ENCODE measurements around the gene SULF2.

Gene SULF2

DNA sequence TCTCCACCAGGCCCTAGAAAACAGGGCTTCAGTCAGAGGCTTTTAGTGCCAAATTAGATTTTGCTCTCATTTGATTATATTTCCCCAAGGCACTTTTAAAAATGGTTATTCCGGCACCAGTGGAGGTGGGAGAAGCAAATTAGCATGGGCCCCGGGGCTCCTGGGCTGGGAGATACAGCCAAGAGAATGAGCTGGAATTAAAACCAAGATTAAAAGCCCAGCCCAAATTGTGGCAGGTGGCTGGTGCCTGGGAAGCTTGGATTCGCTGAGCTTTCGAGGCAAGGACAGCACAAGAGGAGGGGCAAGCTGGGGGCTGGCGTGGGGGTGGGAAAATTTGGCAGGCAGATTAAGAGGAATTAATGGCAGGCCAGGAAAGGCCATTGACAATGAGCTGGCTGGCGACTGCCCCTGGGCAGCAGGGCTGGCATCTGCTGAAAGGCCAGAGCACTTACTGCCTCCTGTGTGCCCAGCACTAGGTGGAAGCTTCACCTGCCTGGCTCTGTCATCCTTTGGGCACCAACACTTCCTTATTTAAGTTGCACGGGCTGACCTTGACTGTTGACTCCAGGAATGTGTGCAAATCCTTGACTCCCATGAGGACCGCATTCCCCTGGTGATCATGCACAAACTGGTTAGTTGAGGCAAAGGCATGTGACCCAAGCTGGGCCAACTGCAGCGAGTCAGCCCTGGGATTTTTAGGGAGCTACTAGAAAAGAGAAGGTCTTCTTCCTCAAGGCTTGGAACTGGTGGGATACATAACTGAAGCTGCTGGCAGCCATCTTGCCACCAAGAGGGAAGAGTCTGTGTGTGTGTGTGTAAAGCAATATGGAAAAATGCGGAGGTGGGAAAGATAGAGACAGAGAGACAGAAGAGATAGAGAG, 76.1 kb downstream of the SULF2 start:
- DNase-seq: no peak

DNA sequence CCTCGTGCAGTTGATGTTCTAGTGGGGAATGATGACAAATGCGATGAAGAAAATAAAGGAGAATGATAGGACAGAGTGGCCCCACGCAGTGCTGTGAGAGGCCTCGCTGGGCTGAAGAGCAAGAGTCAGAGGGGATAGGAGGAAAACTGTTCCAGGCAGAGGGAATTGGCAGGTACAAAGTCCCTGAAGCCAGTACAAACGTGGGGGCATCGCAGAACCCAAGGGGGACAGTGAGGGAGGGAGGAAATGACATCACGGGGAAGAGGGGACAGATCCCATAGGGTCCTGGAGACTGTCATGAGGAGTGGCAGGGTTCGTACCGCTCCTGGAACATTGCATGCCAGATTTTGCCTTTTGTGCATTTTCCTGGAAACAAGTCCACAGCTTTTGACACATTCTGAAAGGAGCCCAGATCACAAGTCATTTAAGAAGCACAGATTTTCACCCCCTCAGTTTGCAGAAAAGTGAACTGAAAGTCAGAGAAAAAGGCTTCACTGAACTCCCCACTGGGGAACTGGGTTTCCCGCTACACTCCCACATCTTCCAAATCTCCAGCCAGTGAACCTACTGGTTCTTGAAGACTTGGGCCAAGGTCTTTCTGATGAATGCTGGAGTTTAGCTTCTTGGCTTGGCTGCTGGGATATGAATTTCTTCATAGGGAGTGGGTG, 77.0 kb downstream of the SULF2 start:
- peak; percentile 78 for DNase-seq

- DNase-seq: no peak
Measured at GRCh38 chr20:47706345-47706744, 78.9 kb downstream of the SULF2 start.

DNA sequence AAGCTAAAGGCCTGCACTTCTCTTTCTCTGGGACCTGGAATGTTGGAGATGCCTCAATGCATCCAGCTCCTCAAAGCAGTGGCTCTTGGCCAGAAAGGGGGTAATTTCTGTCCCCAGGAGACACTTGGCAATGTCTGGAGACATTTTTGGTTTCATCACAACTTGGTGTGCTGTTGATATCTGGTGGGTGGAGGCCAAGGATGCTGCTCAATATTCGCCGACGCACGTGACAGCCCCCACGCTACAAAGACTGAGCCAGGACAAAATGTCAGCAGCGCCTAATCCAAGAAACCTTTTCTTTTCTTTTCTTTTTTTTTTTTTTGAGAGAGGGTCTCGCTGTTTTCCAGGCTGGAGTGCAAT, 79.8 kb downstream of the SULF2 start:
- no peak for DNase-seq

GRCh38 chr20:47704746-47705496, 80.4 kb downstream of the SULF2 start:
- DNase-seq: no peak

DNA sequence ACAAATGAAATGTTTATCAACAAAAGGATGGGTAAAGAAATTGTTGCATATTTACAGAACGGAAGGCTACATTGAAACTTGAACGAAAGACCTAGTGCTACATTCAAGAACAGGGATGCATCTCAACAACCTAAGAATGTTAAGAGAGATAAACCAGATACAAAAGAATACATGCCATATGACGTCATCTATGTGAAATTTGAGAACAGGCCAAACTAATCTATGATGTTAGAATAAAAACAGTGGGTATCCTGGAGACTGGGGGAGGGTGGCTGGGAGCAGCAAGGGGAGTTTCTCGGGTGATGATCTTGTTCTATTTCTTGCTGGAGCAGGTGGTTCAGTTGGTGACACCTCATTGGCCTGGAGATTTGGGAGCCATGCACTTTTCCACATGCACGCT, 81.5 kb downstream of the SULF2 start:
- DNase-seq: no peak

DNA sequence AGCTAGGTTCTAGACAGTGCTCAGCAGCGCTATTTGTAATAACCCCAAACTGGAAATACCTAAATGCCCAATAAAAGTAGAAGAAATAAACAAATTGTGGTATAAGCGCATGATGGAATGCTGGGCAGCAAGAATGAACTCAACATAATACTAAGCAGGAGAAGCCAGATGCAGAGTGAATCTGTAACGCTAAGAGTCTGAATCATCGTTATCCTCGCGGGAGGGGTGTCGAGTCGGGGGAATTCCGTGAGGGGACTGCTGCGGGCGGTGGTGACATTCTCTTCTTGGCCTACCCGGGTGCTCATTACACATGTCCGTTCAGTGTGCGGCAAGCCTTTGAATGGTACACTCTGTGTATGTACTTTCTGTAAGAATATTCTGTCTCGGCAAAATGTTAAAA, 83.7 kb downstream of the SULF2 start:
- no peak for DNase-seq

DNA sequence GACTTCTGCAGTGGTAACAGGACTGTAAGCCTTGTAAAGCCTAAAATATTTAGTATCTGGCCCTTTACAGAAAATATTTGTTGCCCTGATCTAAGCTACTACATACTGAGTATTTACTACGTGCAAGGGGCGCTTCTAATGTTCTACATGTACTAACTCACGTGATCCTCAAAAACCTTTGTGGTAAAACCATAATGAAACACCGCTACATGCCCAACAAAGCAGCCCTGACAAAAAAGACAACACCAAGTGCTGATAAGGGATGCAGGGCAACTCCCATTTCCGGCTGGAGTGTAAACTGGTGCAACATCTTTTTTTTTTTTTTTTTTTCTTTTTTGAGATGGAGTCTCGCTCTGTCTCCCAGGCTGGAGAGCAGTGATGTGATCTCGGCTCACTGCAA, 85.0 kb downstream of the SULF2 start:
- no peak for DNase-seq

DNA sequence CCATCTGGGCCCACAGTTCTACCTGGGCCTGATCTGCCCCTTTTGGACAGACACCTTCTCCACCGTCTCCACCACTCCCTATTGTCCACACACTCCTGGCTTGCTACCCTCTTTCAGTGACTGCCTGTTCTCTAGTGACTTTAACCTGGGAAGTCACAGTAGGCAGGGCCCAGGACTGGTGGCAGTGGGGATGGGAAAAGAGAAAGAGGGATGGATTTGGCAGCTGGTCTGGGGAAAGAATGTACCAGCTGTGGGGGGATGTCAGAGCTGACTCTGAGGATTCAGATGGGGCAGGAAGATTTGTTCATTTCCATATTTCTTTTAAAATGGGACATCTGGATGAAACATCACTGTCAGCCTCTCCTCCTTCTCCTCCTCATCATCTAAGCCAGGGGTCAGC, 85.5 kb downstream of the SULF2 start:
- DNase-seq: no peak

- no peak for DNase-seq
Measured at GRCh38 chr20:47698142-47698541, 87.1 kb downstream of the SULF2 start.

DNA sequence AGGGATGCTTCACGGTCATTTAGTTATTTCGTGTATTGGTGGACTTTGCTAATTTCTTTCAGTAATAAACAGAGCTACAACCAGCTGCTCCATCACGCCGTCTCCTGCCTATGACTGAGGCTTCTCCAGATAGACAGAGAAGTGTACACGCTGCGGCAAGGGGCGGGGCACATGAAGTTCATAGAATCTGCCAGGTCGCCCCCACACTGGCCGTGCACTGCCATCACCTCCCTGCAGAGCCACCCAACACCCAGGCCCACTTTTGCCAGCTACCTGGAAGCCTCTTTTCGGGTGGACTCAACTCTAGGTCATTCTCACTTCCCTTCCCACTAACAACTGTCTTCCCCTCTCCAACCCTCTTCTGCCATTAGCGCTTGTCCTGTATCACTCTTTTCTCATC, 88.4 kb downstream of the SULF2 start:
- no peak for DNase-seq

GRCh38 chr20:47694021-47694818, 91.1 kb downstream of the SULF2 start:
- no peak for DNase-seq

DNA sequence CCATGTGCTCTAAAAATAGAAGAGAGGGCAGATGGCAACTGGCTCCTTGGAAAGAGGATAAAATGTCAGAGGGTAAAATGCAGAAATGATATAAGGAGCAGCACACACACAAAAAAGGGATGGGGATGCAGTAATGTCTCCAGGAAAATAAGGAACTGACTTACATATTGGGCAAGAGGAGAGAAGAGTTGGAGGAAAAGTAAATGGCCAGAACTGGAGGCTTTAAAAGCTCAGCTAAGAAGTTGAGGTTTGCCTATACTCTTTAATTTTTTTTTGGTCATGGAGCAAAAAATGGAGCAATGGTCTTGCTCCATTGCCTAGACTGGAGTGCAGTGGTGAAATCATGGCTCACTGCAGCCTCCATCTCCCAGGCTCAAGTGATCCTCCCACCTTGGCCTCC, 93.7 kb downstream of the SULF2 start:
- DNase-seq: peak; percentile 24

DNA sequence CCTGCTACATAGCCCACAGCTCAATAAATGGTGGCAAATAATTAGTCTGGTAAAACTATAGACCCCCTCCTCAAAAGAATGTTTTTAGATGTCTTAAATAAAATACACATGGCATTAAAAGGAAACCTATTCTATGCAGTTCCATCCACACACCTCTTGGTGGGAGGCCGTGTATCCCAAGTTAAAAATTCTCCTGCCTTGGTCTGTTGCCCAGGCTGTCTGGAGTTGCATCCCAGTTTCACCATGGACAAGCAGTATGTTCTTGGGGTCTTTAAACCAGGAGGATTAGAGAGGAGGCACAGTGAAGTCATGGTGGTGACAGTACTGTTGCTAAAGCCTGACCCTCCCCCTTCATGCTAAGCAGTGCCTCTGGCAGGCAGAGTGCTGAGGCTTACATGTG, 95.5 kb downstream of the SULF2 start:
- no peak for DNase-seq

GRCh38 chr20:47688385-47689381, 96.6 kb downstream of the SULF2 start:
- no peak for DNase-seq

DNA sequence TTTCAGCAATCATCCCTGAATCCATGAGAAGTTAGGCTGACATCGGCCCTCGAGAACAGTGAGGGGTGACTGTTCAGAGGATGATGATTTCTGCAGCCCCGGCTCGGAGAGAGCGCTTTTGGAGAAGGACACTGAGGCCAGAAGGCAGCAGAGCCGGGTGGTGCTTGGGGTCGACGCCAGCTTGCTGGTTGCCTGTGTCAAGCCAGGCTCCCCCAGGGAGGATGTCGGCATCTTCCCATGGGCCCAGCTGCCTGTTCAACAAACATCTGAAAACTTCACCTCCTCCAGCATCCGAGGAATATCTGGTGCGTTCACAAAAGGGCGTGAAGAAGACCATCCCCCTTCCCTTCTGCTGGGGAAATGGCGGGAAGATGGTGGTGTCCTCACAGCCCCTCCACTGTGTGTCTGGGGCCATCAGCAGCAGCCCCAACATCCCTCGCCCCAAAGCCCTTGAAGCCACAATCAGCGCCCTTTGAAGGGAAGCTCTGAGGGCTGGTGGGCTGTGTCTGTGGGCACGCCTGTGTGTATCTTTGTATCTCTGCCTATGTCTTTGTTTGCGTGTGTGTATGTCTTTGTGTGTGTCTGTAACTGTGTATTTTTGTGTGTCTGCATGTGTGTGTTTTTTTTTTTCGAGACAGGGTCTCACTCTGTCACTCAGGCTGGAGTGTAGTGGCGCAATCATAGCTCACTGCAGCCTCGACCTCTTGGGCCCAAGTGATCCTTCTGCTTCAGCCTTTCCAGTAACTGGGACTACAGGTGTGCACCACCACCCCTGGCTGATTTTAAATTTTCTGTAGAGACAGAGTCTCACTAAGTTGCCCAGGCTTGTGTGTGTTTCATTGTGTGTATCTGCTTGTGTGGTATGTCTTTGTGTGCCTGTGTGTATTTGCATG, 97.9 kb downstream of the SULF2 start:
- DNase-seq: no peak

- no peak for DNase-seq
Measured at GRCh38 chr20:47686545-47686944, 98.7 kb downstream of the SULF2 start.

DNA sequence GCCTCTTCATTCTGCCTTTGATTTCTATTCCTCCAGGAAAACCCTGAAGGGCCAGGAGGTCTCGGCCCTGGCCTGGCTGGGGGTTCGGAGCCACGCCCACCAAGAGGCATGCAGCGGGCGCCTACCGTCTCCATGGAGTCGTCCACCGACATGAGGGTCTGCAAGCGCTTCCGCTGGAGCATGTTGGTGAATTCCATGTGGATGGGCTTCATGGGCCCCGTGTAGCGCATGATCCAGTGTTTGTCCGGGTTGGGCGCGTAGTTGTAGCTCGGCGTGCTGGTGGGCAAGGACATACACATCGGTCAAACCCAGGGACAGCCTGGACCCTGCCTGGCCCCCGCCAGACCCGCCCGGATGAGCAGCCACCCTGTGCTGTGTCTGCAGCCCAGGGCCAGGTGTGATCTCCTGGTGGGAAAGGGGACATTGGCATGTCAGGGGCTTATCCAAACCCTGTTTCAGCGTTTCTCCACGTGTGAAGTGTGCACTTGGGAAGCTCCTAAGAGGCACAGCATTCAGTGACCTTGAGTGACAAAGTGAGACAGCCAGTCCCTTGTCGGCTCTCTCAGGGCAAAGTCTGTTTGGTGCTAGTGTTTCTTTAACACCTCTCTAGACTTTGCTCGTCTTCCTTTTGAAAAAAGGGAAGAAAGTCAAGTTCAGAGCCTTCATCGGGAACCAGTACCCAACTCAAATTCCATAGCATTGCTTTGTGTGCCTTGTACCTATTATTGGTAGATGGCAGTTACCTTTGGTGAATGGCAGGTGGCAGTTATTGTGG, 100.8 kb downstream of the SULF2 start:
- DNase-seq: no peak

- no peak for DNase-seq
Measured at GRCh38 chr20:47682916-47683315, 102.4 kb downstream of the SULF2 start.

Data from suppressor macrophage treated with lipopolysaccharide for 4 hours (primary cell).